Activated CD4-positive, CD25-positive, alpha-beta regulatory T cell treated with anti-CD3 and anti-CD28 coated beads, Interleukin-2, amount 50 U/mL, for 16 hours (primary cell): Measurements from ENCODE around the gene CNOT6.

ENCODE experiments used
- DNase-seq: peaks from one replicate; pipeline ENCODE4 v3.0.0-alpha.2; 2020; ENCODE audit warnings: low read depth, low spot score

Gene CNOT6

GRCh38 chr5:180568914-180569313, 74.7 kb downstream of the CNOT6 start:
- DNase-seq: no peak

GRCh38 chr5:180575571-180575970, 81.4 kb downstream of the CNOT6 start:
- DNase-seq: no peak

DNA sequence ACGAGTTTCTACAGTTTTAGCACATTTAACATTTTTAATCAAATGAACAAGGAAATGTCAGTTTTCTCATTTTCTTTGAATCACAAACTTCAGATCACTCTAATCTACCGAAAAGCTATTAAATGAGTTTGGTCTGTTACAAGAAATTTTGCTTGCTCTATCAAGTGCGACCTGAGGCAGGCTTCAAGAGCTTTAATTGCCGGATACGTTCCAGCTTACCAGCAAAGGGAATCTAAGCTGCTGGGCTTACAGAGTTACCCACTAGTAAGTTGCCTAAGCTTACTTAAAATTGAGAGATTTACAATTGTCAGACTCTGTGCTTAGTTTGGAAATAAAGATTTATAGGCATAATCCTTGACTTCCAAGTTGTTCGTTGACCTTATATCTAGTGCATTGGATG, 86.5 kb downstream of the CNOT6 start:
- DNase-seq: no peak

DNA sequence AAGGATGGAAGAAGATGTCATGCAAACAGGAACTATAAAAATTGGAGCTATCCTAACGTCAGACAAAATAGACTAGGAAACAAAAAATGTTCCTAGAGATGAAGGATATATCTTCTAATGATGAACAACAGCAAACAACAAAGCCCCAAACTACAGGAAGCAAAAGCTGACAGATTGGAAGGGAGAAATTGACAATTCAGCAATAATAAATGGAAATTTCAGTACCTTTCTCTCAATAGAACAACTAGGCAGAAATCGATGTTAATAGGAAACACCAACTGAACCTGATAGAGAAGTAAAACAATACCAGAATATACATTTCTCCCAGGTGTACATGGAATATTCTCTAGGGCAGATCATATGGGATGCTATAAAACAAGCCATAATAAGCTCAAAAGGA, 89.6 kb downstream of the CNOT6 start:
- no peak for DNase-seq

GRCh38 chr5:180586204-180586603, 92.0 kb downstream of the CNOT6 start:
- no peak for DNase-seq

GRCh38 chr5:180586870-180587269, 92.7 kb downstream of the CNOT6 start:
- DNase-seq: no peak

DNA sequence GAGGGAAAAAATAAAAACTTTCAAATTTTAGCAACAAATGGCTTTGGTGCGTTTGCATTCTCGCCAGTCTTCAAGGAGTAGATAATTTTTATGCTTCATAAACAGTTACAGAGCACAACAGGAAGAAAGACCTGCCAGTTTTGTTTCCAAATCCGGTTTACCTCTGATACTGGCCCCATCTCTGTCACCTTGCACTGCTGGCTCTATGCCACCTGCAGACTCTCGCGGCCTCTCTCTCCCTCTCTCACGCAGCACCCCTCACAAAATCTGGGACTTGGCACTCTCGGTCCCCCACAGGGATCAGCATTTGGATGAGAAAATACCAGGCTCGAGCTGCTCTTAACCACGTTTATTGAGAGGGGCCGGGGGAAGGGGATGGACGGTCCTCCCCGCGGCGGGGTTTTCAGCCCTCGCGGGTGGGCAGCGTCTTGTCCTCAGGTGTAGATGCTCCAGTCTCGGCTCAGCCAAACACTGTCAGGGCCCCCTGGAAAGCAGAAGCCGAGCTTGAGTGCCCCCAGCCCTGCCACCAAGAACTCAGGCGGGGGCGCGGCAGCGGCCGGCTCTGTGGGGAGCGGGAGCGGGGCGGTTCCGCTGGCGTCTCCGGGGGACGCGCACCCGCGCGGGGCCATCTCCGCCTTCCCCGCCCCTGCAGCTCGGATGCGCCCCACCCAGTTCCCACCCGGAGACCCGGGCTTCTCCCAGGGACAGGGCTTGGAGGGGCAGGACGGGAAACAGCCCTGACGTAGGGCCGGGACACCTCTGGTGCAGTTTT, 95.8 kb downstream of the CNOT6 start:
- DNase-seq: no peak

- DNase-seq: no peak
These were observed 96.5 kb downstream of the CNOT6 start for GRCh38 chr5:180590543-180591310.

GRCh38 chr5:180591311-180591887, 97.2 kb downstream of the CNOT6 start, which contains the start of gene SCGB3A1:
SCGB3A1 (minus strand) TSS chr5:180591499; CDS start chr5:180591462, 37 bp downstream.
- no peak for DNase-seq

- DNase-seq: no peak
These were observed 98.0 kb downstream of the CNOT6 start for GRCh38 chr5:180592176-180592575.

DNA sequence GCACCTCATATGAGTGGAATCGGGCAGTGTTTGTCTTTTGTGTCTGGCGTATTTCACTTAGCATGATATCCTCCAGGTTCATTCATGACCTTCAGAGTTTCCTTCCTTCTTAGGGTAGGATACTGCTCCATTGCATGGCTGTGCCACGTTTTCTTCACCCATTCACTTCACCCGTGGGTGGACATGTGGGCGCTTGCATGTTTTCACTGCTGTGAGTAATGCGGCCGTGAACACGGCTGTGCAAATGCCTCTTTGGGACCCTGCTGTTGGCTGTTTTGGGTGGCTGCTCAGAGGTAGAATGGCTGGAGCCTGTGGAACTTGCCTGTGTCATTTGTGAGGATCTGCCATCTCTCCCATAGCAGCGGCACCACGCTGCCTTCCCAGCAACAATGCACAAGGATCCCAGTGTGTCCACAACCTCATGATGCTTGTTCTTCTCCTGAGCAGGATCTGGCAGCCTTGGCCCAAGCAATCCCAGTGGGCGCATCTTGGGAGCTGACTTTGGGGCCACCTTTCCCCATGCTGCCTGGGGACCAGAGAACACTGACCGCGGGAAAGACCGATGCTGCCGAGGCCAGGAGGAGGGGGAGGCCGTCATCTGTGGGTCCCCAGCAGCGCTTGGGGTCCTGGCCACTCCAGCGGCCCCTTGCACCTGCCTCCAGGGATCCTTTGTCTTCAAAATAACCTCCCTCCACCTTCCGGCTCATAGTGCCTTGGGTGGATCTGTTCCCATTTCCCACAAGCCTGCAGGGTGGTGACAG, 99.4 kb downstream of the CNOT6 start:
- DNase-seq: no peak

DNA sequence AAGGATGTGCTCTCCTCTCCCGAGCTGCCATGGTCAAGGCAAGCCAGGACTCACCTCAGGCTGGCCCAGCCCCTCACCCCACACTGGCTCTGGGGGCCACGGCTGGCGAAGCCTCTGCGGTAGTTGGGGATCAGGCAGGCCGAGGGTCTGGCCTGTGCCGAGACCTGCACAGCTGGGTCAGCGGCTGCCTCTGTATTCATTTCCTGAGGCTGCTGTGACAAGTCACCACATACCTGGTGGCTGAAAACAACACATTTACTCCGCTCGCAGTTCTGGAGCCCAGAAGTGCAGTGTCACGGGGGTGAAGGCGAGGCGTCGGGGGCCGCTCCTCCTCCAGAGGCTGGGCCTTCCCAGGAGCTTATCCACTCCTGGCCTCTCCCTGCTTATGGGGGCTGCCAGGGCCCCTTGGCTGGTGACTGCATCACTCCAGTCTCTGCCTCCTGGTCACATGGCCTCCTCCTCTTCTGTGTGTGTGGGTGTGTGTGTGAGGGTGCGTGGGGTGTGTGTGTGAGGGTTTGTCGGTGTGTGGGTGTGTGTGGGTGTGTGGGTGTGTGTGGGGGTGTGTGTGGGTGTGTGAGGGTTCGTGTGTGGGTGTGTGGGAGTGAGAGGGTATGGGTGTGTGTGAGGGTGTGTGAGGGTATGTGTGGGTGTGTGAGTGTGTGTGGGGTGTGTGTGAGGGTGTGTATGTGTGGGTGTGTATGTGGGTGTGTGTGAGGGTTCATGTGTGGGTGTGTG, 100.3 kb downstream of the CNOT6 start:
- no peak for DNase-seq

- no peak for DNase-seq
These were observed 100.8 kb downstream of the CNOT6 start for GRCh38 chr5:180595046-180595379.

GRCh38 chr5:180595381-180596114, 101.4 kb downstream of the CNOT6 start:
- DNase-seq: no peak

DNA sequence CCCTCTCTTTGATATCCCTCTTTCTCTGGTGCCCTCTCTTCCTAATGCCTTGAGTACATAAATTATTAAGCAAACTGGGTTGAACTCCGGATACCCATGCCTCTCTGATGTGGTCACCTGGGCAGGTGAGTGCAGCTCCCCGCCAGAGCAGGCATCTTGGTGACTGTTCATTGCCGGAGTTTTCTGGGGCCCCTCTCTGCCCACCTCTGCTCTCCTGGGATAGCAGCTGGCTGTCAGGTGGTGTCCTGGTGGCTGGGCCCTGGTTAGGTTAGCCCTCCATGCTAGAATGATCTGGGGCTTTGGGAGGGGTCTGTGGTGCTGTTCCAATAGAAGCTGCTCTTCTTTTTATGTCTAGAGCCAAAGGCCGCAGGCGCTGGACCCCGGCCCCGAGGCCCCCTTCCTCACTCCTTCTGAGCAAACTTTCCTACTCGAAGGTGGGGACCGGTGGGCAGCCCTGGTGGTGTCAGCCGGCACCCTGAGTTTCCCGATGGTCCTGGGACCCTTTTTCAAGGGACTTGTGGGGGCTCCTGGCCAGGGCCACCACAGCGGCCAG, 102.0 kb downstream of the CNOT6 start:
- no peak for DNase-seq

DNA sequence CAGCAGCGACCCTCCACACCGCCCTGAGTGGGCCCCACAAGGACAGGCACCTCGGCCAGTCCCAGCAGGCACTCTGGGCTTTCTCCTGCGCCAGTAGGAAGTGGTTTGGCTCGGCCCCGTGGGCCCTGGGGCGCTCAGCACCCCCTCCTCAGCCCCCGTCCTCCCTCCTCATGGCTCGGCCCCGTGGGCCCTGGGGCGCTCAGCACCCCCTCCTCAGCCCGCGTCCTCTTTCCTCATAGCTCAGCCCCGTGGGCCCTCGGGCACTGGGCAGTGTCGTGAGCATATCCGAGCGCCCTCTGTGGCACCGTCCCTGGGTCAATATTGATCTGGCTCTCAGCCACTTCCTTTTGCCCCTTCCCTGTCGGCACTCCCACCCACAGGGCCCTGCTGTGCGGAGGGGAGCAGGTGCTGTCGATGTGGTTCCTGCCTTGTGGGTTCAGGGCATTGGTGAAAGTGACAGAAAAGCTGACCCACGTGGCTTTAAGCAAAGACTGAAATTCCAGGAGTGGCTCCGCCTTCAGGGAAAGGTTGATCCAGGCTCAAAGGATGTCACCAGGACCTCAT, 102.6 kb downstream of the CNOT6 start:
- DNase-seq: no peak

DNA sequence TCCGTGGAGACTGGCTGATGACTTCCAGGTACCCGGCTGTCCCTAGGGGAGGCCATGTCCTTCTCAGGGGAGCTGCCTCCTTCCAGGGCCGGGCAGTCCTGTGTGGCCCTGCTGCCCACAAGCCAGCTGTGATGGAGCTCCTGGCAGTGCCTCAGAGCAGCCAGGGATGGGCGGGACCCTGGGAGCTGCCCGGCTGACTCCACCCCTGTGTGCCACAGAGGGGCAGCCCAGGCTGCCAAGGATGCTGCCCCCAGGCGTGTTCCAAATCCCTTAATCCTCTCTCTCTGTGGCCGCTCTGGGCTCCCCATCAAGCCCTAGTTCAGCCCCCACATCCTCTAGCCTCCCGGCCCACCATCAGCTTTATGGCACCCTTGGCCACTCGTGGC, 104.1 kb downstream of the CNOT6 start:
- DNase-seq: no peak

GRCh38 chr5:180598797-180599589, 104.8 kb downstream of the CNOT6 start:
- DNase-seq: no peak

GRCh38 chr5:180599590-180599914, 105.4 kb downstream of the CNOT6 start:
- DNase-seq: no peak
